ENCODE measurements around the gene CDC25C.

DNA sequence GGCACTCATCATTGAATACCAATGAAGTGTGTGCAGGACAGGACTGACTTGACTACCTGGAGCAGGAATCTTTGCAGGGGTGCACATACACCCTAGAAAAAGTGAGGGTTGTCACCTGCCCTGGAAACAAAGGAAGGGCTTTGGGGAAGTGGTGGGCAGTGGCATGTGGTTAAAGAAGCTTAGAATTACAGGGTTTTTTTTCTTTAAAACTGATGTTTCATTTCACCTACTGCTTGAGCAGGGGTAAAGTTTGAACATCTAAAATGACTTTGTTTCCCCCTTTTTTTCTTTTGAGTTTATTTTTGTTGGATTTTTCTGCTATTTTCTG, 18.9 kb upstream of the CDC25C start:
- TF ChIP-seq, protein P1, sequence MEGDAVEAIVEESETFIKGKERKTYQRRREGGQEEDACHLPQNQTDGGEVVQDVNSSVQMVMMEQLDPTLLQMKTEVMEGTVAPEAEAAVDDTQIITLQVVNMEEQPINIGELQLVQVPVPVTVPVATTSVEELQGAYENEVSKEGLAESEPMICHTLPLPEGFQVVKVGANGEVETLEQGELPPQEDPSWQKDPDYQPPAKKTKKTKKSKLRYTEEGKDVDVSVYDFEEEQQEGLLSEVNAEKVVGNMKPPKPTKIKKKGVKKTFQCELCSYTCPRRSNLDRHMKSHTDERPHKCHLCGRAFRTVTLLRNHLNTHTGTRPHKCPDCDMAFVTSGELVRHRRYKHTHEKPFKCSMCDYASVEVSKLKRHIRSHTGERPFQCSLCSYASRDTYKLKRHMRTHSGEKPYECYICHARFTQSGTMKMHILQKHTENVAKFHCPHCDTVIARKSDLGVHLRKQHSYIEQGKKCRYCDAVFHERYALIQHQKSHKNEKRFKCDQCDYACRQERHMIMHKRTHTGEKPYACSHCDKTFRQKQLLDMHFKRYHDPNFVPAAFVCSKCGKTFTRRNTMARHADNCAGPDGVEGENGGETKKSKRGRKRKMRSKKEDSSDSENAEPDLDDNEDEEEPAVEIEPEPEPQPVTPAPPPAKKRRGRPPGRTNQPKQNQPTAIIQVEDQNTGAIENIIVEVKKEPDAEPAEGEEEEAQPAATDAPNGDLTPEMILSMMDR (conservative IDR thresholded peaks at IDR 0.05; ENCODE audit: low read length) = no peak
- no peak for TF ChIP-seq EZH2phosphoT487 (IDR thresholded peaks at IDR 0.05; ENCODE audit: borderline replicate concordance, low read depth, low read length)
